GM18526 (cell line): Measurements from ENCODE around the gene CANT1.

Experiments
- POLR2A ChIP-seq: IDR thresholded peaks from 3 replicates; pipeline ENCODE4 v1.6.1; 2011; ENCODE audit not compliant: insufficient read length; ENCODE audit errors: extremely low read depth

The CANT1 gene

DNA sequence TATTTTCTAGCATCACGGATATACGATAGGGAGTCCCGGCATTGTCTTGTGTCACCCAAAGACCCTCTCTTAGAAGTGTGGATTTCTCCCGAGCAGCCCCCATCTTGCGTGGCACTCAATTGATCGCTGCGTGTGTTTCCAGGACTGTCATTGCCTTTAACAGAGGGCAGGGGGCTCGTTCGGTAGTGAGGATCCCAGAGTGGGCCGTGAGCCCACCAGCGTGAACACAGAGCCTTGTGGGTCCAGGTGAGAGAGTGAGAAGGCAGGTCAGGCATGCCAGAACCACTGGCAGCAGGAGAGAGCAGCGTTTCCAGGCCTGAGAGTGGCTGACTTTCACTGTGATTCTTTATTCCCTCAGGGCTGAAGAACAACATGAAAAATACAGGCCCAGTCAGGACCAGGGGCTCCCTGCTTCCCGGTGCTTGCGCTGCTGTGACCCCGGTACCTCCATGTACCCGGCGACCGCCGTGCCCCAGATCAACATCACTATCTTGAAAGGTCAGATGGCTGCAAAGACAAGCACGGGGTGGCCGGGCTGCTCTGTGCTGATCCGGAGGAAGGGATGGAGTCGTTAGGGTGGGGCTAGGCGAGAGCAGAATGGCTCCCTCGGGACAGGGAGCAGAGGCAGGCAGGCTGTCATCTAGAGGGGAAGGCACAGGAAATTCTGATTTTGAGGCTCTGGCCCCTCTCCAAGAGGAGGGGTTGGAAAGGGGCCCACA lies 36.8 kb upstream of the CANT1 start:
- TF ChIP-seq POLR2A: no peak

GRCh38 chr17:79045842-79046196 lies 36.3 kb upstream of the CANT1 start:
- TF ChIP-seq POLR2A: no peak

DNA sequence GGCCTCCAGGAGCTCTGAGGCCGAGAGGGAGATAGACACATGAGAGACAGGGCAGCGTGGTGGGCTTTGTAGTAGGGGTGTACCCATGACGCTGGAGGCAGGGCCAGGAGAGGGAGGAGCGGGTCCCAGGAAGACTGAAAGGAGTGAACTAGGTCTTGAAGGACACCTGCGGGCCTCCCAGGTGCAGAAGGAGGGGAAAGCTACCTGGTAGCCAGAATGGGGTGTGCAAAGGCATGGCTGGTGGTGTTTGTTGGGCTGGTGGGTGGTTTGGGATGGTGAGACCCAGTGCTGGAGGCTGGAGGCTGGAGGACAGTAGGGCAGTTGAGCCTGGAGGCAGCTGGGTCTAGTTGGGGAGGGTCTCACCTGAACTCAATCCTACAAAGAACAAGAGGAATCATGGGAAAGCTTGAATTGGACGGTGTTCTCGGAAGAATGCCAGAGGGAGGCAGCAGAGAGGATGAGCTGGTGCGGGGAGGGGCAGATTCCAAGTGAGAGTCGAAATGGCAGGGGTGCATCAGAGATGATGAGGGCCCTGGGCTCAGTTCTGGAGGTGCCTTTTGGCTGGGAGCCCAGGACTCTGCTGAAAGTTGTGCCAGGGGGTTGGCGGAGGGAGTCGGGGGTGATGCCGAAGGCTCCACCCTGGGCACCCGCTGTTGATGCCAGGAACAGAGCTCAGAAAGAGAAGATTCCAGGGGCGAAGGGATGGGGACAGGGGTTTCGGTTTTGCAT lies 35.6 kb upstream of the CANT1 start:
- no peak for TF ChIP-seq POLR2A

- no peak for TF ChIP-seq POLR2A
Observed at GRCh38 chr17:79044462-79044861, 34.9 kb upstream of the CANT1 start.

DNA sequence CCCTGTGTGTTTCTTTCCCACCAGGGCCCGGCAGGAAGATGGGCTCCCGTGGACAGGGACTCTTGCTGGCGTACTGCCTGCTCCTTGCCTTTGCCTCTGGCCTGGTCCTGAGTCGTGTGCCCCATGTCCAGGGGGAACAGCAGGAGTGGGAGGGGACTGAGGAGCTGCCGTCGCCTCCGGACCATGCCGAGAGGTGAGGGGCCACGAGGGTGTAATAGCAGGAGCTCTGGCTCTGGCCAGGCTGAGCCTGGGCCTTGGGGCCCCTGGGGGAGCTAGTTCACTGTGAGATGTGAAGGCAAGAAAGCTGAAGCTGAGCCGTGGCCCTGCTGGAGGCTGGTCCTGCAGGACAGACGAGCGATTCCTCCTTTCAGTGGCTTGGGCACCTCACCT lies 34.4 kb upstream of the CANT1 start:
- no peak for TF ChIP-seq POLR2A

DNA sequence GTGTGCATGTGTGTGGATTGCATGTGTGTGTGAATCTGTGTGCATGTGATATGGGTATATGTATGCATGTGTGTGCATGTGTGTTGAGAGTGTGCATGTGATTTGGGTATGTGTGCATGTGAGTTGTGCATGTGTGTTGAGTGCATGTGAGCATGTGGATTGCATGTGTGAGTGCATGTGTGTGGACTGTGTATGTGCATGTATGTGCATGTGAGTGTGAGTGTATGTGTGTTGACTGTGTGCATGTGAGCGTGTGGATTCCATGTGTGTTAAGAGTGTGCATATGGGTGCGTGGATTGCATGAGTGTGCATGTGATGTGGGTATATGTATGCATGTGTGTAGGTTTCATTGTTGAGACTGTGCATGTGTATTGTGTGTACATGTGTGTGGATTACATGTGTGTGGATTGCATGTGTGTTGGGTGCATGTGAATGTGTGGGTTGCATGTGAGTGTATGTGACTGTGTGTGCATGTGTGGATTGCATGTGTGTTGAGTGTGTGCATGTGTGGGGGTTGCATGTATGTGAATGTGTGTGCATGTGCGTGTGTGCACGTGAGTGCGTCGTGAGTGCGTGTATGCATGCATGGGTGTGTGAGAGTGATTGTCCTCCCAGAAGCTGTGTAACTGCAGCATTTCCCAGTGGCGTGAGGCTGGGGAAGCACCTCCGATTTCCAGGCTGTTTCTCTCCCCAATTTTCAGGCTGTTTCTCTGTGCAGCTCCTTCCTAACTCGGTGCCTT lies 33.8 kb upstream of the CANT1 start:
- no peak for TF ChIP-seq POLR2A

GRCh38 chr17:79042421-79043190 lies 33.0 kb upstream of the CANT1 start:
- no peak for TF ChIP-seq POLR2A

DNA sequence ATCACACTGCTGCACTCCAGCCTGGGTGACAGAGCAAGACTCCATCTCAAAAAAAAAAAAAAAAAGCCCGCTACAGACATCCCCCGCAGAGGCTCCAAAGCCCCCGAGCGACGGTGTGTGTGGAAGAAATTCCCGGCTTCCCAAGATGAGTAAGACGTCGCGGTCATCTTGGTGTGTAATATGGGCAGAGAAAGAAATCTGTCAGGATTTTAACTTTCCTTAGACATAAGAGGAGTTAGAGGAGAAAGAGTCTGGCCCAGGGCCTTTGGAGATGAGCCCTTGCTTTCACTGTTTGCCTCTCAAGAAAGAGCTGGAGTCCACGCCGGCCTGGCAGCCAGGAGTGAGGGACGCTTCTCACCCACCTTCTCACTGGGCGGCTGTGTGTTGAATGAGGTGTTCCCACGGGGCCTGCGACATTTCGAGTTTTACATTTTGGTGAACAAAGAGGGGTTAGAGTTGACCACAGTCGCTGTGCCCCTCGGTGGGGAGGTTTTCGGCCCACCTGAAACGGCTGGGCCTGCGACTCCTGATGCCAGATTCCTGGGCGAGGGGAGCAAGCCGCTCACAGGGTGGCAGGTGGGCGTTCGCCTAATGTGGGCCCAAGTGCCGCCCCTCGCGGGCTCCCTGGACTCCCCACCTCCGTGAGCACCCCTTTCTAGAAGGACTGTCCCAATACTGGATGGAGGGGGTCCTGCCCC lies 32.3 kb upstream of the CANT1 start:
- TF ChIP-seq POLR2A: no peak

GRCh38 chr17:79041041-79041570 lies 31.5 kb upstream of the CANT1 start:
- TF ChIP-seq POLR2A: no peak

- TF ChIP-seq POLR2A: no peak
Observed at GRCh38 chr17:79039886-79040285, 30.3 kb upstream of the CANT1 start.

- no peak for TF ChIP-seq POLR2A
Observed at GRCh38 chr17:79039171-79039570, 29.6 kb upstream of the CANT1 start.

- TF ChIP-seq POLR2A: no peak
Observed at GRCh38 chr17:79038545-79039135, 29.1 kb upstream of the CANT1 start.

- no peak for TF ChIP-seq POLR2A
Observed at GRCh38 chr17:79036596-79036995, 27.0 kb upstream of the CANT1 start.

DNA sequence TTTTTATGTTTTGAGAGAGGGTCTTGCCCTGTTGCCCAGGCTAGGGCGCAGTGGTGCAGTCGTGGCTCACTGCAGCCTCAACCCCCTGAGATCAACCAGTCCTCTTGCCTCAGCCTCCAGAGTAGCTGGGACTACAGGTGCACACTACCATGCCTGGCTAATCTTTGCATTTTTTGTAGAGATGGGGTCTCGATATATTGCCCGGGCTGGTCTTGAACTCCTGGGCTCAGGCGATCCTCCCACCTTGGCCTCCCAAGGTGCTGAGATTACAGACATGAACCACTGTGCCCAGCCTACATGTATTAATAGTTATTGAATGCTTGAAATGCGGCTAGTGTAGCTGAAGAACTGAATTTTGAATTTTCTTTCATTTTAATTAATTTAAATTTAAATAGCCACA lies 26.6 kb upstream of the CANT1 start:
- TF ChIP-seq POLR2A: no peak
